Activated naive CD8-positive, alpha-beta T cell (primary cell): ENCODE data around the gene ADRB2.
"Not testable (repeated sequence)": the region's sequence is repeated elsewhere in the genome, so short reads cannot be mapped to it uniquely, and the experiment has no call there.

Experiments
- H3K27ac Mint-ChIP-seq: one replicate; pipeline ENCODE4 v1.8.0; 2021; ENCODE audit warnings: mixed read lengths
- H3K27me3 Mint-ChIP-seq: one replicate; pipeline ENCODE4 v1.8.0; 2021; ENCODE audit warnings: mixed read lengths
- H3K36me3 Mint-ChIP-seq: one replicate; pipeline ENCODE4 v1.8.0; 2021; ENCODE audit warnings: mixed read lengths
- H3K4me1 Mint-ChIP-seq: one replicate; pipeline ENCODE4 v1.8.0; 2021; ENCODE audit warnings: low read depth, mixed read lengths
- H3K4me3 Mint-ChIP-seq: one replicate; pipeline ENCODE4 v1.8.0; 2021; ENCODE audit warnings: mild to moderate bottlenecking, mixed read lengths
- H3K9me3 Mint-ChIP-seq: one replicate; pipeline ENCODE4 v1.8.0; 2021; ENCODE audit warnings: low read depth, mixed read lengths

The ADRB2 gene

GRCh38 chr5:148873690-148874485 lies 47.5 kb downstream of the ADRB2 start:
- no peak overlapping the region for H3K27ac Mint-ChIP-seq
- H3K4me3 Mint-ChIP-seq = no peak overlapping the region
- no peaks in the 10 kb centered on the region for H3K9me3 Mint-ChIP-seq
- no peaks in the 10 kb centered on the region for H3K4me1 Mint-ChIP-seq
- H3K36me3 Mint-ChIP-seq = no peaks in the 10 kb centered on the region
- H3K27me3 Mint-ChIP-seq = peaks cover 2% of the 10 kb centered on the region

DNA sequence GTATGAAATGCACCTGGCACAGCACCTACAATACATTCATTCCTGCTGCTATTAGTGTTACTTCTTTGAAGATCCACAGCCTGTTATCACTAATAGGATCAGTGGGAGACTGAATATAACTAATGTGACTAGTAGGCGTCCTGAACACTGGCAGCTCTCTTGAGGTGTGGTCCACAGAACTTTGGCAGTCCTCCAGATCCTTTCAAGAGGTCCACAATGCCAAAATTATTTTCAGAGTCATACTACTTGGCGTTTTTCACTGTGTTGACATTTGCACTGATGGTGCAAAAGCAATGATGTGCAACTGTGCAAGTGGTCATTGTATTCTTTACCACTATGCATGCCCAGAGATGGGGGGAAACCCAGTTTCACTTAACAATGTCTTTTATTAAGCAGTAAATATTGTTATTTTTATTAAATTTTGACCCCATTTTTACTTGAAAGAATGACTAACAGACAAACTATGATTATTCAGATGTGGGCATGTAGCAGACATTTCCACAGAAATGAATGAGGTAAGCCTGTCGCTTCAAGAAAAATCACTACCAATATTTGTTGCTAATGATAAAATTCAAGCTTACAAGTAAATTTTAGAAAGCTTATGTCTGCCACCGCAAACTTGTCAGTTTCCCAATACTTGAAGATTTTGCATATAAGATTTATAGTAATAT lies 48.9 kb downstream of the ADRB2 start:
- peaks cover 2% of the 10 kb centered on the region for H3K27me3 Mint-ChIP-seq
- H3K4me1 Mint-ChIP-seq = no peaks in the 10 kb centered on the region

DNA sequence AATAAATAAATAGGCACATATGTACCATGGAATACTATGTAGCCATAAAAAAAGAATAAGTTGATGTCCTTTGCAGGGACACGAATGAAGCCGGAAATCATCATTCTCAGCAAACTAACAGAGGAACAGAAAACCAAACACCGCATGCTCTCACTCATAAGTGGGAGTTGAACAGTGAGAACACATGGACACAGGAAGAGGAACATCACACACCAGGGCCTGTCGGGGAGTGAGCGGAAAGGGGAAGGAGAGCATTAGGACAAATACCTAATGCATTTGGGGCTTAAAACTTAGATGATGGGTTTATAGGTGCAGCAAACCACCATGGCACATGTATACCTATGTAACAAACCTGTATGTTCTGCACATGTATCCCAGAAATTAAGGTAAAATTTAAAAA lies 51.0 kb downstream of the ADRB2 start:
- H3K4me3 Mint-ChIP-seq, H3K27ac Mint-ChIP-seq: not testable (repeated sequence)

More for the DNA sequence above, 48.9 kb downstream of the ADRB2 start:
- Mint-ChIP-seq H3K4me3 (no peak overlapping the region), H3K36me3 (no peaks in the 10 kb centered on the region), H3K27ac (no peak overlapping the region), H3K9me3 (no peaks in the 10 kb centered on the region)

More for the DNA sequence above, 51.0 kb downstream of the ADRB2 start:
- H3K27me3 Mint-ChIP-seq, H3K4me1 Mint-ChIP-seq, H3K36me3 Mint-ChIP-seq, H3K9me3 Mint-ChIP-seq: not testable (repeated sequence)
